Spleen (tissue), 7 donors: ENCODE results near the gene FNTB.

ENCODE experiments used
- CTCF ChIP-seq, 11 experiments: fragments of 200-600 bp in 7 of 11; fragments of 450-650 bp in 4 of 11; sonication (generic) in 4 of 11; IDR thresholded peaks in 8 of 11; conservative IDR thresholded peaks in 3 of 11; 1 replicate in 7 of 11; 2 replicates in 4 of 11; pipeline versions ENCODE4 v1.4.0 to v1.8.0; 2016 to 2021; ENCODE audit warnings: antibody characterized with exemption in 11 of 11, inconsistent platforms in 4 of 11, mild to moderate bottlenecking in 1 of 11
- POLR2A ChIP-seq, 3 donors: fragments of 450-650 bp; IDR thresholded peaks; one replicate each; pipeline ENCODE4 v1.5.1; 2017; ENCODE audit warnings: antibody characterized with exemption in 3 of 3, mild to moderate bottlenecking in 1 of 3
- POLR2AphosphoS5 ChIP-seq, 3 donors: sonication (generic); formaldehyde crosslinking; IDR thresholded peaks; one replicate each; pipeline ENCODE4 v1.5.1; 2017; ENCODE audit warnings: antibody characterized with exemption in 3 of 3
- donor health status: DM: no; HTN: no; CAD: no; lungs with moderate emphysema.
- donor health status: DM: no; HTN: no; CAD: no.
- donor health status: DM: no; HTN: no; CAD: no.

- TF ChIP-seq CTCF (IDR thresholded peaks at IDR 0.05 in 8 of 11, conservative IDR thresholded peaks at IDR 0.05 in 3 of 11): no peak
- TF ChIP-seq POLR2AphosphoS5 (IDR thresholded peaks at IDR 0.05): no peak
- no peak for TF ChIP-seq POLR2A (IDR thresholded peaks at IDR 0.05)
Measured at GRCh38 chr14:65000898-65001591, 14.3 kb downstream of the FNTB start.
